HG03558 (cell line): ENCODE data around the gene B4GALT5.

Experiments
- ATAC-seq: cut with Tn5 transposase; IDR thresholded peaks from one replicate; pipeline ENCODE4 v1.9.1; 2021; ENCODE audit warnings: moderate number of reproducible peaks; ENCODE audit not compliant: unreplicated experiment; ENCODE audit errors: extremely low read depth

The B4GALT5 gene

DNA sequence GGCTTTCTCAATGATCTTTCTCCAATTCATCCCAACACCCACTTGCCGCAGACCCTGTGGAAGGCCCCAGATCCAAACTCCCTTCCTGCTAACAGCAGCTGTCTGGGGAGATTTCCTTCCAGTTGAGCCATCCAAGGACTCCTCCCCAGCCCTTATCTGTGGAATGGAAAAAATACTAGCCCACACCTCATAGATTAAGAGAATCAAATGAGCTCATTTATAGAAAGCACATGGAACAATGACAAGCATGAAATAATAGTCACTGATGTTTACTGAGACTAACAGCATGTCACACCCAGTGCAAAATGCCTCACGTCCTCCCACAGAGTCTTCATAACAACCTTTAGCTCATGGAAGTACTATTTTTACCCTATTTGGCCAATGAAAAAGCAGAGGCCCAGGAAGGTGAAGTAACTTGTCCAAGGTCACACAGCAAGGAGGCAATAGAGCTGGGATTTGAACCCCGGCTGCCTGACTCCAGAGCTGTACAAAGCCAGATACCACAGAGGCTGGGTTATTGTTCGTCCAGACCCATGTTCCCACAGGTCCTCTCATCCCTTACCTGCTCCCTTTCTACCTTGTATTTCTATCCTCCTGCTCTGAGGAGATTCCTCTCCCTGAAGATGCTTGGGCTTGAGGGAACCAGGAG, 122.3 kb downstream of the B4GALT5 start:
- ATAC-seq: no peak

DNA sequence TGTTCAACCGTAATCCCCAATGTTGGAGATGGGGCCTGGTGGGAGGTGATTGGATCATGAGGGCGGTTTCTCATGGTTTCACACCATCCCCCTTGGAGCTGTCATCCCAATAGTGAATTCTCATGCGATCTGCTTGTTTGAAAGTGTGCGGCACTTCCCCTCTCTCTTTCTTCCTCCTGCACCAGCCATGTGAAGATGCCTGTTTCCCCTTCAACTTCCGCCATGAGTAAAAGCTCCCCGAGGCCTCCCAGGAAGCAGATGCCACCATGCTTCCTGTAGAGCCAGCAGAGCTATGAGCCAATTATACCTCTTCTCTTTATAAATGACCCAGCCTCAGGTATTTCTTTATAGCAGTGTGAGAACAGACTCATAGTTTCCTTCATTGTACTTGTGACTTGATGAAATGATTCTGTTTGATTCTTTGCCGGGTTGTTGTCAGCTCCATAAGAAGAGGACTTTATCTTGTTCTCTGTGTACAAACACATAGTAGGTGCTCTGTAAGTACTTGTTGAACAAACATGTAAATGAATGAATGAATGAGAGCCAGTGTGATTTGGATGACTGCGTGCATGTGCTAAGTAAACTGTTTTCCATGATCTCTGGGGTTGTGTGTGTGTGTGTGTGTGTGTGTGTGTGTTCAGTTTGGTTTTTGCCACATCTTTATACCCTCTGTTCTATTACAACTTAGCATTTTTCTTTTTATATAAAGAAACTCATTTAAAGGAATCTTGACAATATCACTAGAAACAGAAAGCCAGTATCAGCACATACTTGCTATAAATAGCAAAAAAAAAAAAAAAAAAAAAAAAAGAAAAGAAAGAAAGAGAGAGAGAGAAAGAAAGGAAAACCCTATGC, 123.3 kb downstream of the B4GALT5 start:
- no peak for ATAC-seq

DNA sequence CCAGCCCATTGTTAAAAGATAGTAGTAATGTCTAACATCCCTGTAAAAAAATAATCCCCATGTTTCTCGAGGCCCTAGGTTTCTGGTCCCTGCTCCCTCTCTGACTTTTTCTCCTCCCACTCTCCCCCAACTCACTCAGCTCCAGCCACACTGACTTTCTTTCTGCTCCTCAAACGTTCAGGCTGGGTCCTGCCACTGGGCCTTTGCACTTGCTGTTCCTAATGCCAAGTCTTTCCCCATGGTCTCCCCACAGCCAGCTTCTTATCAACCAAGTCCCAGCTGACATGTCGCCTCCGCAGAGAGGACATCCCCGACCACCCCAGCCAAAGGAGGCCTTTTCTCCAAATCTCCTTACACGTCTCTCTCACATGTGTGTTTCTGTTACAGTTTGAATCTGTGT, 123.9 kb downstream of the B4GALT5 start:
- no peak for ATAC-seq

DNA sequence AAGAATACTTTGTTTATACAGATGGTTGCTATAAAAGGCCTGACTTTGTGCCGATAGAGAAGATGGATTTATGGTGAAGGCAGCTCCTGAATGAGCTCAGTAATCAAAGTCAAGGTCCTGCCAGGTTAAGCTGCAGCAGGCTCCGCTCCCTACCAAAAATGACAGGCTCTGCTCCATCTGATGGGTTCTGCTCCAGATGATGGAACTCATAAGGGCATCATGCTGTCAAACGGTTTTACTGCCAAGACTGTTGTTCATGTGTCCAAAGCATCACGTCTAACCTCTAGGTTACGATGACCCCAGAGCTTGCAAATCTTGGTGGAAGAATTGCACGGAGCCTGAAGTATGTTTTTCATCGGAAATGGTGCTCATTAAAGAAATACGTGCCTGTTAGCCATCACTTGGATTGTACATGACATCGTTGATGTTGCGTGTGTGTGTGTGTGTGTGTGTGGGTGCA, 126.5 kb downstream of the B4GALT5 start:
- no peak for ATAC-seq

DNA sequence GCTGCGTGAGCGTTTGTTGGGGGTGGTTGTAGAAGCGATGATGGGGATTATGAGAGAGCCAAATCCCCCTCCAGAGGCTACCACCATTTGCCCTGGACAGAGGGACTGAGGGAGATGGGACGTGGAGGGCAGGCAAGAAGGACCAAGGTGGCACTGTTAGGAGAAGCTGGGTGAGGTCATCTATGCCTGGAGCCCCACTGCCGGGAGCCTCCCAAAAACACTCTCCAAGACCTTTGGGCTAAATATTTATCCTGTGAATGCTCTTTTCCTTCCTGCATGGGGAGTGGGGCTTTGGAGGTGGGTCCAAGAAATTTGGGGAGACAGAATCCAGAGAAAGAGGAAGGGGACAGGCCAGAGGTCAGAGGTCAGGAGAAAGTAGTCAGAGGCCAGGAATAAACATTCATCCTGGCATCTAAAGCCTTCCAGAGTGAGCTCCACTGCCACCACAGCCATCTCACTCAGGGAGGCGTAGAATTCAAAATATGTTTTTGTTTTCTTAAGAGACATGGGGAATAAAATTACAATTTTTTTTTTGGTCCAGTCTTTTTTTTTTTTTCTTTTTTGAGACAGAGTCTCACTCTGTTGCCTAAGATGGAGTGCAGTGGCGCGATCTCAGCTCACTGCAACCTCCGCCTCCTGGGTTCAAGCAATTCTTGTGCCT, 128.0 kb downstream of the B4GALT5 start:
- no peak for ATAC-seq

DNA sequence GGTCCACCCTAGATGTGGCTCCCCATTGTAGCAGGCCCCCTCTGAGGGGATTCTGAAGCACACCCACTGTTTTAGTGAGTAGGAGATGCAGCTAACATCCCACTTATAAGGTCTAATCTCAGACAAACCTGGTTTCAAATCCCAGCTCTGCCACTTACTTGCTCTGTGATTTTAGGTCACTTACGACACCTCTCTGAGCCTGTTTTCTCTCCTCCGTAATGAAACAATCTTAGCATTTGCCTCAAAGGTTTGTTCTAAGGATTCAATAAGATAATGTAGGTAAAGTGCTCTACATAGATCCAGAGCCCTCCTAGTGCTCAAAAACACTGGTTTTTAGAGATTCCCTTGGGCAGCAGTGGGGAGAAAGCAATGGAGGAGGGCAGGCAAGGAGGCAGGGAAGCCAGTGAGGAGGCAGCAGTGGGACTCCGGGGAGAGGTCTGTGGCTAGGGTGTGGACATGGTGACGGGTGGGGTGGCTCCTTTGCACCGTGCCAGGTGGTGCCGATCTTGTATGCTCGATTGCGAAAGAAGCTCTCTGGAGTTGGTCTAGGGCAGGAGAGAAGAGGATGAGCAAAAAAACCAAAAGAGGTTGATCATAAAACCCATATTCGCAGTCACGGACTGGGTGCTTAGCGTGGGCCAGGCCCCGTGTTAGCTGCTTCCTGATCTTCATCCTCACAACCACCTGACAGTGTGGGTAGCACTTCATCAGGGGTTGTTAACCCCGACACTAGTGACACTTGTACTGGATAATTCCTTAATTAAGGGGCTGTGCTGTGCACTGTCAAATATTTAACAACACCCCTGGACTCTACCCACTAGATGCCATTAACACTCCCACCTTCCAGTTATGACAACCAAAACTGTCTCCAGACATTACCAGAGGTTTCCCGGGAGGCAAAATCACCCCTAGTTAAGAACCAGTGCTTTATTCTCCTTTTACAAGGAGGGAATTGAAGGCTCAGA, 129.0 kb downstream of the B4GALT5 start:
- ATAC-seq: no peak

DNA sequence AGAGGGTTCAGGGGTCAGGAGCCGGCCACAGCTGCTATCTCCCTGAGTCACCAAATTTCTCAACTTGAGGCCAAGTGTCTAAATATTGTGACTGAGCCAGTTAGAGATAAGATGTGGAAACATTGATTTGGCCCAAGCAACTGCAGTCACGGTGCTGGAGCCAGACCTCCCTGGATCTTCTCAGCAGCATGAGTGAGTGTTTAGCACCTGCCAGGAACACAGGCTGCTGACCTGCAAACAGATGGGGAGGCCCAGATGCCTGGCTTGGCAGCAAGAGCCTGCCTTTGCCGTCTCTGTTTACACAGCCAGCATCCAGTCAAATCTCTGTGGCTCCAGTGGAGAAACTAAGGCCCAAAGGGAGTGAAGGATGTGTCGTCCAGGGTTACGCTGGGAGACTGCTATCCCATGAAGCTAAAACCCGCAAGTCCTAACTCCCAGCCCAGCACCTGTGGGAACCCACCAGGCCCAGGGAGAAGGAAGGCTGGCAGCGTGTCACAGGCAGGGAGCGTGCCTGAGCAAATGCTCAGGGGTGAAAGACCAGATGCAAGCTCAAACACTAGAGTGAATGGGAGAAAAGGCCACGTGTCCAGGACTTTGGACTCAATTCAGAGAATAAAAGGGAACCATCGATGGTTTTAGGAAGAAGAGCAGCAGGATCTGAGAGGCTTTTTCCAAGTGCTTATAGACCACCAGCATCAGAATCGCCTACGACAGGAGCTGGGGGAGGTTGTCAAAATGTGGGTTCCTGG, 129.8 kb downstream of the B4GALT5 start:
- no peak for ATAC-seq

- no peak for ATAC-seq
Measured at GRCh38 chr20:49583343-49583668, 130.4 kb downstream of the B4GALT5 start.
